GM18951 (cell line): ENCODE results near the gene NR2C2.

Source experiments
- POLR2A ChIP-seq: IDR thresholded peaks from 4 replicates; pipeline ENCODE4 v1.6.1; 2011; ENCODE audit warnings: mild to moderate bottlenecking; ENCODE audit not compliant: insufficient read length, insufficient read depth; ENCODE audit errors: extremely low read depth
- in situ Hi-C: fragments of 300-500 bp; cut with MboI; formaldehyde crosslinking; loops from one replicate; pipeline ENCODE4 v1.12.0; 2022; ENCODE audit warnings: low sequenced_read_pairs, mixed read lengths, inconsistent platforms; ENCODE audit not compliant: unreplicated experiment

NR2C2 gene

DNA sequence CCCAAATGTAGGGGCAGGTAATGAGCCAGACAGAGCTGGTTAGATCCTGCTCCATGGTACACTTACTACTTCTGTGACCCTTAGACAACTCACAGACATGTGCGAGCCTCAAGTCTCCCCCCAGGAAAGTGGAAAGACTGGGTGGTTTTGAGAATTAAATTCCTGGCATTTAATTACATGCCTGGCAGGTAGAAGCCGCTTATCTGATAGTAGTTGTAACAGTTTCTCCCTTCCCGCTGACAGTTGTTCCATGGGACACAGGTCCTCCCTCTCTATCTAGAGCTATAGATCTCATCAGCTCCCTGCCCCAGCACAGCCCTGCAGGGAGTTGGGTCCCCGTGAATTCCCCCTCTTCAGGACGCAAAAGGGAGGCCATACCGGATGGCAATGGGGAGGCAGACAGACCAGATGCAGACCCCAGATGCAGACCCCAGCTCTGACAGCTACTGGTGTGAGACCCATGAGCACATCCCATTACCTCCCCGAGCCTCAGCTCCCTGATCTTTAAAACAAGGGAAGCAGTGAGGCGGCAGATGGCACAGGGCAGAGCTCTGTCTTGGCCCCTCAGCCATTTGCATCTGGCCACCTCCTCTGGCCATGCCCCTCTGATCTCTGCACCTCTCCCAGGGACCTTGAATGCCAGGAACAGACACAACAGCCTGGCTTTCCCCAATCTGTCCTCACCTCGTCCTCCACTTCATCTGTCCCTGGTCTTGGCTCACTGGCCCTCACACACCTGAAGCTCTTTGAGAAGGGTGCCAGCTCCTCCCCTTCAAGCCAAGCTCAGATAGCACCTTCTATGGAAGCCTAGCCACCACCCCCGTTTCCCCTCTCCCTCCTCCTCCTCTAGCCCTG lies 34.1 kb upstream of the NR2C2 start:
- in situ Hi-C loops = no loop called here
- TF ChIP-seq POLR2A = no peak

DNA sequence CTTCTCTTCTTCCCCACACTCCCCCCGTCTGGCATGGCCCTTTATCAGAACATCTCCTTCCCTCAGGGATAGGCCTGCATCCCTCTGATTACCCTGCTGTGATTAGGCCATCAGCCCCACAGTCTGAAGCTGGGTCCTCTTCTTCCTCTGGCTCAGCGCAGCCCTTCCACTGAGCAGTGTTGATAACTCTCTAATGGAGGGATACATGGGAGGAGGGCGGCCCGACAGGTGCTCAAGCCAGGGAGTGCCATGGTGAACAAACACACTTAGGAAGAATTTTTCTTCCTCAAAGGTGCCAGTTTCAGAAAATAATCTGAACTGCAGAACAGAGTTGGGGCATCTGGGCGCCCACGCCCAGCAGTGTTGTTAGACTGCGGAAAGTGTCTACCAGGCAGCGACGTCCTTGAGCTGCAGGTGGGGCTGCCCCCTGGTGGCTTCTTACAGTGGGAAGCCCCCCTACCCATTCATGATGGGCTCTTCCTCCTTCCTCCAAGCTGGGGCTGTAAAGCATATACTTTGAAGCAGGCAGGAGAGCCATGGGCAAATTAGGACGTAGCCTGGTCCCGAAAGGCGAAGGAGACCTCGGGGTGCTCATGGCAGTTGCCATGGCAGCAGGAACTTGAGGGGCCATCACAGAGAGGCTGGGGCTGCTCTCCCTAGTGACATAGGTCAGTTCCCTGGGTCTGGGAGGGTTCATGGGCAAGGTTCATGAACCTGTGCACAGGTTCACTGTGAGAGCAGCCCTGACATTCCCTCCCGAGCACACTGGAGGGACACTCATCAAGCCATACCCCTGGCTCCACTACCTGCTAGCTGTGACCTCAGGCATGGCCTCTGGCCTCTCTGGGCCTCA lies 33.2 kb upstream of the NR2C2 start:
- no peak for TF ChIP-seq POLR2A
- in situ Hi-C loops = no loop called here

DNA sequence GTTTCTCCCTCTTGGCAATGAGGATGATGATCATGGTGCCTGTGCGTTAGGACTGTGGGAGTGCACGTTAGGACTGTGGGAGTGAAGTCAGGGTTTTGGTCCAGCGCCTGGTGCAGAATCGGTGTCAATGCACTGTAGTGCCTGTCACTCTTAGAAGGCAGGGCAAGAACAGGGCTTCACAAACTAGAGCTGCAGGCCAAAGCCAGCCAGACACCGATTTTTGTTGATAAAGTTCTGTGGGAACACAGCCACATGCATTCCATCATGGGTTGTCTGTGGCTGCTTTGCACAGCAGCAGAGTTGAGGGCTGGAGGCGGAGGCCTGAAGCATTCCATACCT lies 32.6 kb upstream of the NR2C2 start:
- TF ChIP-seq POLR2A = no peak
- in situ Hi-C loops = no loop called here

DNA sequence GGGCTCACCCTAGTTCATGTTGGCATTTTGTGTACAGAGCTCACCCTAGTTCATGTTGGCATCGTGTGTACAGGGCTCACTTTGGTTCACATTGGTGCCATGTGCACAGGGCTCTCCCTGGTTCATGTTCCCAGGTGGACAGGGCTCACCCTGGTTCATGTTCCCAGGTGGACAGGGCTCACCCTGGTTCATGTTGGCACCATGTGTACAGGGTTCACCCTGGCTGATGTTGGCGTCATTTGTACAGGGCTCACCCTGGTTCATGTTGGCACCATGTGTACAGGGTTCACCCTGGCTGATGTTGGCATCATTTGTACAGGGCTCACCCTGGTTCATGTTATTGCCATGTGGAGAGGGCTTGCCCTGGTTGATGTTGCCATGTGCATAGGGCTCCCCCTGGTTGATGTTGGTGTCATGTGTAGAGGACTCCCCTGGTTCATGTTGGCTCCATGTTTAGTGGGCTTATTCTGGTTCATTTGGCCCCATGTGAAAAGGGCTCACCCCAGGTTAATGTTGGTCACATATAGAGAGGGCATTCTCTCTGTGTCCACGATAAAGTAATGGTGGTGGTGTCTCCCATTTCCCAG lies 31.7 kb upstream of the NR2C2 start:
- no peak for TF ChIP-seq POLR2A
- in situ Hi-C loops = no loop called here

DNA sequence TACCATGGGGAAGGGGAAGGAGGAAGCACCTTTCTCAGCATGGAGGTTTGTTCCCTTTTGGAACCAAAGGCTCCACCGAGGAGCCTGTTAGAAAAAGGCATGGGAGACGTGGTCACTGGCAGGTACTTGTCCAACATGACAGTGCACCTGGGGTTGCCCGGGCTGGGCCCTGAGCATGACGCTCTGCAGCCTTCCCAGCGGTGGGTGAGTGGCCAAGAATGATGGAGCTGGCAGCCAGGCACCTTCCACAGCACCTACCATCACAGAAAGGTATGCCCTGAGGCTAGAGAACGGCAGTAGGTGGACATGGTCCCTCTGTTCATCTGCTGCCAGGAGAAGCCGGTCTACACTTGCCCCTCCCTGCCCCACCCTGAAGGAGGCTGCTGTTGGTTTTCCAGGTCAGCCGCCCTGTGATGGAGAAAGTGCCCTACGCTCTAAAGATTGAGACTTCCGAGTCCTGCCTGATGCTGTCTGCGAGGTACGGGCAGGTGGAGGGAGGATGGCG lies 29.0 kb upstream of the NR2C2 start:
- in situ Hi-C loops = no loop called here
- TF ChIP-seq POLR2A = no peak

DNA sequence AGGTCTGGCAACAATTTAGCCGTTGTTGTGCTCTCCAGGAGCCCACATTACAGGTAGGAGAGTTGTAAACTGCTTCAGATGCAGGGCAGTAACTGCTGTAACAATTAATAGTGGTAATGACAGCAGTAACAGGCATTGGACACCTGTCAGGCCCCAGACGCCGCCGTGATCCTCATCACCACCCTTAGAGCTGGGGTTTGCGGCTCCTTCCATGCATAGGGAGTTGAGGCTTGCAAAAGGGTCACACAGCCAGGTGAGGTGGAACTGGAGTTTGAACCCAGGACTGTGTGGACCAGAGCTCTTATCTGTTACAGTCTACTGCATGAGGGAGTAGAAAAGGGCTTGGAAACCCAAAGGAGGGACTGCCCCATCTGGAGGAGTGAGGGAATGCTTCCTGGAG lies 26.8 kb upstream of the NR2C2 start:
- no peak for TF ChIP-seq POLR2A
- in situ Hi-C loops = loop anchor here (10.0 kb wide), 2 partner anchors 116 to 286 kb away; no protein-coding TSS in a partner anchor

DNA sequence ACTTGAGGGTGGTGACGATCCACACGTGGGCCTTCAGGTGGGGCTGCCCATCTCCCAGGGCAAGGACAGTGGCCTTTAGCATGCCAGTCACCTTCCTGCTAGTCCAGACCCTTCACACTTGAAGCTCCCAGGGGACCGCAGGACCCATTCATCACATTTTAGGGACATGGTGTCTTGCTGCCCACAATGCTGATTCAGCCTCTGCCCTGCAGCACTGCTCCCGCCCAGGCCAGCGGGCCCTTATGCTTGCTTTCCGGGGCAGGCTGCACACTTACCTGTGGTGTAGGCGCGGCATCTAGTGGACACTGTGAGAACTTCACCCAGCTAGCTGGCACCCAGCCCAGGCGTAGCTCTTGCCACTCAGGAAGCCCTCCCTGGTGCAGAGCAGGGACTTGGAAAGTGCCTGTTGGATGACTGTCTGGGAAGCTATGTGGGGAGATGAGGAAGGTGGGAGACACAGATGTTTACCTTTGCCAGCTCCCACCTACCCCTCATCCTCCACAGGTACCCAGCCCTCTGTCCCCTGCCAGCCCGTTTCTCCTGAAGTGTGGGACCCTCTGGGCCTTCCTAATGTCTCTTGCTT lies 26.3 kb upstream of the NR2C2 start:
- in situ Hi-C loops = loop anchor here (10.0 kb wide), 2 partner anchors 116 to 286 kb away; no protein-coding TSS in a partner anchor
- no peak for TF ChIP-seq POLR2A

DNA sequence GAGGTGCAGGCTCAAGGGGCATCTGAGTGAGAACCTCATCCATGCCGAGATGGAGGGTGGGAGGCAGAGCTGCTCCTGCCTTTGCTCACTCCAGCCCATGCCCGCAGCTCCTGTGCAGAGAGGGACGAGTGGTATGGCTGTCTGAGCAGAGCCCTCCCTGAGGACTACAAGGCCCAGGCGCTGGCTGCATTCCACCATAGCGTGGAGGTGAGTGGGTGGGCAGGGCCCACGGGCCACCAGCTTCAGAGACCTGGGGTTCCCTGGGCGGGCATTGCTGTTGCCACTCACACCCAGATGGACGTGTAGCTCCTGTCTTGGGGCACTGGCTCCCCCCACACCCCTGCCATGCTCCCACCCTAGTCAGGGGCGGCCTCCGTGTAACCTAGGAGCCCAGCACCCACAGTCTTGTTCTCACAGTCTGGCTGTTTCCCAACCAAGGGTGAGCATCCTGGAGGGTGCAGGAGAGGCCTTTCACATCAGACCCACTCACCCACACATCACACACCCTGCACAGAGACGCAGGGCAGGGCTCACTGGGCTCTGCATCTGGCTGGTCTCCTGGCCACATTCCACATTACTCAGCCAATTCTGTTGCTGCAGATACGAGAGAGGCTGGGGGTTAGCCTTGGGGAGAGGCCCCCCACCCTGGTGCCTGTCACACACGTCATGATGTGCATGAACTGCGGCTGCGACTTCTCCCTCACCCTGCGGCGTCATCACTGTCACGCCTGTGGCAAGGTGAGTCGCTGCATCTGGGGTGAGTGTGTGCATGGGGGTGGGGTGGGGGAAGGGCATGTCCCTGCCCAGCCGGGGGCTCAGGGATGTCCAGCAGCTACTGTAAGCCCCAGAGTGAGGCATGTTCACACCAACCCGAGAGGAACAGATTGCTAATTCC lies 25.3 kb upstream of the NR2C2 start:
- in situ Hi-C loops = loop anchor here (10.0 kb wide), 2 partner anchors 117 to 287 kb away; no protein-coding TSS in a partner anchor
- TF ChIP-seq POLR2A = no peak

DNA sequence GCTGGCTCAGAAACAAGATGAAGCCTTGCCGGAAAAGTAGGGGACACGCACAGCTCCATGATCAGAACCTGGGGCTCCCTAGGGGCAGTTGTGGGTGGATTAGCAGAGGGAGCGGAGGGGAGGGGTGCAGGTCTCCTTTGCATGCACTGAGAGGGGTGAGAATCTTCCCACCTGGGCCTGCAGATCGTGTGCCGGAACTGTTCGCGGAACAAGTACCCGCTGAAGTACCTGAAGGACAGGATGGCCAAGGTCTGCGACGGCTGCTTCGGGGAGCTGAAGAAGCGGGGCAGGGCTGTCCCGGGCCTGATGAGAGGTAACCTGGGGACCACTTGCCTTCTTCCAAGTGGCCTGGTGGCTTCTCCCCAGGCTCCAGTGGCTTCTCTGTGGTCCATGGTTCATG lies 24.5 kb upstream of the NR2C2 start:
- no peak for TF ChIP-seq POLR2A
- in situ Hi-C loops = loop anchor here (10.0 kb wide), 2 partner anchors 118 to 288 kb away; no protein-coding TSS in a partner anchor

DNA sequence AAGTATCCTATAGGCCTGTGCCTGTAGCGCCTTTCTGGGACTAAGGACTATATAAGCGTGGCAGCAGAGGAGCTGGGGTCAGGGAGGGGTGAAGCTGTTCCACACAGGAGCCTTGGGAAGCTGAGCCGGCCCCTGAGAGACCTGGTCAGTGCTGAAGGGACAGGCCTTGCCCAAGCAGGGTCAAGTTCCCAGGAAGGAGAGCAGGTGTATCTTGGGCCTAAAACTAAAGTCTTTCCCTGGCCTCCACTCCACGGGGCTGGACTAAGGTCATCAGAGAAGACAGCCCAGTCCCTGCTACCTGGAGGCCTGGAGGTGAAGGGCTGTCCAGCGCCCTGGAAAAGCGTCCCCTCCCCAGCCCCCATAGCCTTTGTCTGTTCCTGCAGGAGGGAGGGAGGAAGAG lies 23.9 kb upstream of the NR2C2 start:
- in situ Hi-C loops = loop anchor here (10.0 kb wide), 2 partner anchors 119 to 289 kb away; no protein-coding TSS in a partner anchor

DNA sequence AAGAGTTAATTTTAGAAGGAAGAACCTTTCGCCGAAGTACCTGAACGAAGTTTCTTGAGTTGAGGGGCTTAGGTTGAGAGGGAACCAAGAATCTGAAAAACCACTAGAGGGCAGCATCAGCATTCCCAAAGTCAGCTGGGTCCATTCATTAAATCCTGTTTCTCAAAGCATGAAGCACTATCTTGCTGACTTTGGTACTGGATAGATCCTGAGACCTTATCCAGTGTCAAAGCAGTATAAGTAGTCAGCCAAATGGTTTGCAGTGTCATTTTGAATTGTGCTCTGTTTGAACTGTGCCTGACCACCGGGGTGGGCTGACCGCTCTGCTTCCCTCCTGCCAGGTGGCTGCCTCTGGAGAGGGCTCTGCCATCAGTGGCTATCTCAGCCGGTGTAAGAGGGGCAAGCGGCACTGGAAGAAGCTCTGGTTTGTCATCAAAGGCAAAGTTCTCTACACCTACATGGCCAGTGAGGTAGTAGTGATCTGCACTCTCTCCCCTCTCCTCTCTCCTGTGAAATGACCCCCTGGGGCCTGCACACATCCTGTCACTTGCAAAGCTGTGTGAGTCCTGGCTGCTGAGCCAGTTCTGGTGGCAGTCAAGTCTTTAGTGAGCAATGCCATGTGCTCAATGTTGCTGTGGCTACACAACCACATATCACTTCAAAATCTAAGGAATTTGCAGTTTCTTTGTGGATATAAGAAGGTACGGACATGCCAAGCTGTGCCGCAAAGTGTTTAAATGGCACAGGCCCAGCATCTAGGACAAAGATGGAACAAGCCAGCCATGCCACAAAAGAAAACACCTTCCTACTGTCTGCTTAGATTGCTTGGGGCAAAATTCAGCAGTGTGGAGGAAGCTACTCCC lies 21.4 kb upstream of the NR2C2 start:
- TF ChIP-seq POLR2A = no peak
- in situ Hi-C loops = loop anchor here (10.0 kb wide), 2 partner anchors 121 to 291 kb away; no protein-coding TSS in a partner anchor

More for the DNA sequence above, 23.9 kb upstream of the NR2C2 start:
- no peak for TF ChIP-seq POLR2A
